ENCODE results near the gene TXNRD1.

Gene TXNRD1

GRCh38 chr12:104237930-104238329, 22.4 kb downstream of the TXNRD1 start:
- no peak for DNase-seq (ENCODE audit: low spot score)
- Mint-ChIP-seq H3K27ac (no peak overlapping the region), H3K9me3 (peaks cover 23% of the 10 kb centered on the region), H3K4me1 (ENCODE audit: low read depth) (no peaks in the 10 kb centered on the region), H3K4me3 (no peak overlapping the region), H3K36me3 (ENCODE audit: low read depth) (peaks cover 5% of the 10 kb centered on the region), H3K27me3 (ENCODE audit: low read depth) (no peaks in the 10 kb centered on the region)

GRCh38 chr12:104242546-104243206, 27.1 kb downstream of the TXNRD1 start:
- Mint-ChIP-seq H3K27ac (no peak overlapping the region), H3K4me3 (no peak overlapping the region), H3K9me3 (no peaks in the 10 kb centered on the region), H3K36me3 (ENCODE audit: low read depth) (no peaks in the 10 kb centered on the region), H3K27me3 (ENCODE audit: low read depth) (peaks cover 4% of the 10 kb centered on the region), H3K4me1 (ENCODE audit: low read depth) (no peaks in the 10 kb centered on the region)
- no peak for DNase-seq (ENCODE audit: low spot score)

GRCh38 chr12:104243551-104243950, 28.0 kb downstream of the TXNRD1 start:
- peaks cover 4% of the 10 kb centered on the region for H3K27me3 Mint-ChIP-seq (ENCODE audit: low read depth)
- no peaks in the 10 kb centered on the region for H3K4me1 Mint-ChIP-seq (ENCODE audit: low read depth)

DNA sequence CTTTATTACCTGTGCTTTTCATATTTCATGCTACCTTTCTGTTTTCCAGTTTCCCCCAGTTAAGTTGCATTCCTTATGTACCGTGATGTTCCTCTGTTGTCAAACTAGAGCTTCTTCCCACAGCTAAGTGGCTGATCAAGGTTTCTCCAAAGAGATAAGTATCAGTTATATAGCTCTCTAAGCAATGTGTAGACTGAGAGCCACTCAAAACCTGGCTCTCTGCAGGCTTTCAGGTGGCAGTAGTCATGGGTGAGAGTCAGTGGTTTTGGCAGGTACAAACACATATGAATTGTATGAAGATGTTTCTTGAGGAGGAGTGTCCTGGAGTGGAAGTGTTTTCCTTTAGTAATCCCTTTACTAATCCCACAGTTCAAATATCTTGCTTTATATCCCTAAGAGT, 28.4 kb downstream of the TXNRD1 start:
- DNase-seq (ENCODE audit: low spot score), result no peak
- H3K27me3 Mint-ChIP-seq (ENCODE audit: low read depth), result peaks cover 4% of the 10 kb centered on the region

More at GRCh38 chr12:104243551-104243950, 28.0 kb downstream of the TXNRD1 start:
- Mint-ChIP-seq H3K4me3 (no peak overlapping the region), H3K36me3 (ENCODE audit: low read depth) (no peaks in the 10 kb centered on the region), H3K9me3 (no peaks in the 10 kb centered on the region), H3K27ac (no peak overlapping the region)
- DNase-seq (ENCODE audit: low spot score), result no peak

DNA sequence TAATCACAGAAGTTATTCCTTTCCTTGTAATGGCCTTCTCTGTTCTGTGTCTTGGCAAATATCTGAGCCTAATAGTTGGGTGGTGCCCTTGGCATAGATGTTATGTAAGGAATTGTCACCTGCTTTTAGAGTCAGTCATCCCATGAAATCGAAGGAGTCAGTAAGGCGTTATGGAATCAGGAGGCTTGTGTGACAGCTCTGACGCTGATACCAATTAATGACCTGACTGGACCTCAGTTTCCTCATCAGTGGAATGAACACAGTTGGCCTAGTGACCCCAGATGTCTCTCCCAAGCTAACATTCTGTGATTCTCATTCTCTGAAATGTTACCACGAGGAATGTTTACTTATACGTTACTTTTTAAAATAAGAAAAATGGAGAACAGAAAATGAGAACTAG, 32.1 kb downstream of the TXNRD1 start:
- no peaks in the 10 kb centered on the region for H3K36me3 Mint-ChIP-seq (ENCODE audit: low read depth)
- no peak for DNase-seq (ENCODE audit: low spot score)
- H3K27ac Mint-ChIP-seq, result no peak overlapping the region
- H3K9me3 Mint-ChIP-seq, result no peaks in the 10 kb centered on the region
- peaks cover 4% of the 10 kb centered on the region for H3K27me3 Mint-ChIP-seq (ENCODE audit: low read depth)
- H3K4me1 Mint-ChIP-seq (ENCODE audit: low read depth), result no peaks in the 10 kb centered on the region
- no peak overlapping the region for H3K4me3 Mint-ChIP-seq

More for the DNA sequence above, 28.4 kb downstream of the TXNRD1 start:
- no peak overlapping the region for H3K4me3 Mint-ChIP-seq
- H3K4me1 Mint-ChIP-seq (ENCODE audit: low read depth), result no peaks in the 10 kb centered on the region
- H3K27ac Mint-ChIP-seq, result no peak overlapping the region
- no peaks in the 10 kb centered on the region for H3K36me3 Mint-ChIP-seq (ENCODE audit: low read depth)
- no peaks in the 10 kb centered on the region for H3K9me3 Mint-ChIP-seq

DNA sequence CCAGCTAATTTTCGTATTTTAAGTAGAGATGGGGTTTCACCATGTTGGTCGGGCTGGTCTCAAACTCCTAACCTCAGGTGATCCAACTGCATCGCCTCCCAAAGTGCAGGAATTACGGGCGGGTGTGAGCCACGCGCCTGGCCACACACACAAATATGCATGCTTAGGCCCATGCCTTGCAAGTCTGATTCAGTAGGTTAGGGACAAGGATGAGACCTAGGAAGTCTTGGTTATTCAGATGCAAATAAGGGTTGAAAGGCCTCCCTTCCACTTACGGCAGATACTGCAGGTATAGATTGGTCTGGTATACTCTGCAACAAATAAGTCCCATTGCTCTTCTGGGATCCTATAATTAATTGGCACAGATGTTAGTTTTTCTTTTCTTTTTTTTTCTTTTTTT, 32.9 kb downstream of the TXNRD1 start:
- no peaks in the 10 kb centered on the region for H3K9me3 Mint-ChIP-seq
- no peak for DNase-seq (ENCODE audit: low spot score)
- peaks cover 4% of the 10 kb centered on the region for H3K27me3 Mint-ChIP-seq (ENCODE audit: low read depth)
- no peak overlapping the region for H3K27ac Mint-ChIP-seq
- no peaks in the 10 kb centered on the region for H3K4me1 Mint-ChIP-seq (ENCODE audit: low read depth)
- no peaks in the 10 kb centered on the region for H3K36me3 Mint-ChIP-seq (ENCODE audit: low read depth)
- no peak overlapping the region for H3K4me3 Mint-ChIP-seq

- H3K9me3 Mint-ChIP-seq, result no peaks in the 10 kb centered on the region
- H3K4me1 Mint-ChIP-seq (ENCODE audit: low read depth), result no peaks in the 10 kb centered on the region
- no peaks in the 10 kb centered on the region for H3K36me3 Mint-ChIP-seq (ENCODE audit: low read depth)
These were observed 33.4 kb downstream of the TXNRD1 start for GRCh38 chr12:104249017-104249416.

DNA sequence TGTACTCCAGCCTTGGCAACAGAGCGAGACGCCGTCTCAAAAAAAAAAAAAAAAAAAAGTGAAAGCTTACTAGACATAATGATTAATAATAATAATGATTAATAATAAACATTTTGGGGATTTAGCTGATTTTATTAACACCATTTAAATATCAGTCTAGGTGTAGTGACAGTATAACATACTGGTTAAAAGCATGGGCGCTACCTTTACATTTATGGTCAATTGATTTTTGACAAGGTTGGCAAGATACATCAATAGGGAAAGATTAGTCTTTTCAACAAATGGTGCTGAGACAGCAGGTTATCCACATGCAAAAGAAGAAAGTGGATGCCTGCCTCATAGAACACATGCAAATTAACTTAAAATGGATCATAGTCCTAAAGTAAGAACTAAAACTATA, 34.3 kb downstream of the TXNRD1 start:
- Mint-ChIP-seq H3K27ac (no peak overlapping the region), H3K4me3 (no peak overlapping the region), H3K27me3 (ENCODE audit: low read depth) (no peaks in the 10 kb centered on the region), H3K4me1 (ENCODE audit: low read depth) (no peaks in the 10 kb centered on the region), H3K36me3 (ENCODE audit: low read depth) (no peaks in the 10 kb centered on the region), H3K9me3 (no peaks in the 10 kb centered on the region)
- no peak for DNase-seq (ENCODE audit: low spot score)

More at GRCh38 chr12:104249017-104249416, 33.4 kb downstream of the TXNRD1 start:
- Mint-ChIP-seq H3K27me3 (ENCODE audit: low read depth) (peaks cover under 1% of the 10 kb centered on the region), H3K27ac (no peak overlapping the region), H3K4me3 (no peak overlapping the region)
- no peak for DNase-seq (ENCODE audit: low spot score)

- Mint-ChIP-seq H3K27ac (no peak overlapping the region), H3K9me3 (no peaks in the 10 kb centered on the region), H3K36me3 (ENCODE audit: low read depth) (no peaks in the 10 kb centered on the region), H3K4me3 (no peak overlapping the region), H3K27me3 (ENCODE audit: low read depth) (no peaks in the 10 kb centered on the region), H3K4me1 (ENCODE audit: low read depth) (no peaks in the 10 kb centered on the region)
- DNase-seq (ENCODE audit: low spot score), result no peak
These were observed 35.0 kb downstream of the TXNRD1 start for GRCh38 chr12:104250366-104251125.

DNA sequence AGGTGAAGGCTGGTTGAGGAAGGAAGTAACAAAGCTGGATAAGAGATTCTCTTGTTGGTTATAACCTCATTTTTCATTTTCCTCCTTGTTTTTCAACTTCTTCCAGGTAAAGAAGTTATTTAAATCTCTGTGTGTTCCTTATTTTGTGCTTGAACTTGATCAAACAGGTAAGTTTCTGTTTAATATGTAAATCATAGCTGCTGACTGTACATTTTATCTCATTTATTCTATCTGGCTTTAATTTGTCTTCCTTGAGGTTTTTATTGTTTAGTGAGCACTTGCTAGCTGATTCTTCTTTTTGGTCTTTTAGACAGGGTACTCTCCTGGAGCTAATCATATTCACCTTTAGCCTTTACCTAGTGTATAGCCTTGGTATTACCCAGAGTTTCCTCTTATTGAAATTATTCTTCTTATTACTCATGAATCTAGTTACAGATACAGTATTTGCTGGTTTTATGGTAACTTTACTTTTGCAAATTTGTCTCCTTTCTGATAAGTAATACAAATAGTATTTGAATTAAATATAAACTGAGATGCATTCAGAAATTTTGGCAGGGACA, 42.4 kb downstream of the TXNRD1 start:
- DNase-seq (ENCODE audit: low spot score), result no peak
- Mint-ChIP-seq H3K27me3 (ENCODE audit: low read depth) (peaks cover 4% of the 10 kb centered on the region), H3K9me3 (no peaks in the 10 kb centered on the region), H3K36me3 (ENCODE audit: low read depth) (no peaks in the 10 kb centered on the region), H3K4me1 (ENCODE audit: low read depth) (no peaks in the 10 kb centered on the region), H3K4me3 (no peak overlapping the region), H3K27ac (no peak overlapping the region)

DNA sequence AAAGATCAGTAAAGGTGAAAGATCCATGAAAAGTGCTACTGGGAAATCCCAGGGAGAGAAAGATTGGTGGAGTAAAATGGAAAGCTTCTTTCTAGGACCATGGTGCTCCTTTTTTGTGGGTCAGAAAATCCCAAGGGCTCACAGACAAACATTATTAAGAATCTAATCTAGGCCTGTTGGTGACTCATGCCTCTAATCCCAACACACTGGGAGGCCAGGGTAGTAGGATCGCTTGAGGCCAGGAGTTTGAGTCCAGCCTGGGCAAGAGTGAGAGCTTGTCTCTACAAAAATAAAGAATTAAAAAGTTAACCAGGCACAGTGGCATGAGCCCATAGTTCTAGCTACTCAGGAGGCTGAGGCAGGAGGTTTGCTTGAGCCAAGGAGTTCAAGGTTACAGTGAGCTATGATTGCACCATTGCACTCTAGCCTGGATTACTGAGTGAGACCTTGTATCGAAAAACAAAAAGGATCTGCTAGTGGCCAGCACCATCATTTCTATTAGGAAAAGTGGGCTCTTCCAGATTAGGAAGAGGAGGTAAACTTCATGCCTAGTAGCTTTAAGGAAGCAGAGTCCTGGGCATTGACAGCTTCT, 43.0 kb downstream of the TXNRD1 start:
- H3K27ac Mint-ChIP-seq, result no peak overlapping the region
- peaks cover 4% of the 10 kb centered on the region for H3K4me1 Mint-ChIP-seq (ENCODE audit: low read depth)
- no peaks in the 10 kb centered on the region for H3K36me3 Mint-ChIP-seq (ENCODE audit: low read depth)
- DNase-seq (ENCODE audit: low spot score), result no peak
- H3K4me3 Mint-ChIP-seq, result no peak overlapping the region
- no peaks in the 10 kb centered on the region for H3K9me3 Mint-ChIP-seq
- peaks cover 4% of the 10 kb centered on the region for H3K27me3 Mint-ChIP-seq (ENCODE audit: low read depth)

- no peaks in the 10 kb centered on the region for H3K27me3 Mint-ChIP-seq (ENCODE audit: low read depth)
- no peak overlapping the region for H3K4me3 Mint-ChIP-seq
- H3K4me1 Mint-ChIP-seq (ENCODE audit: low read depth), result peaks cover 4% of the 10 kb centered on the region
- no peaks in the 10 kb centered on the region for H3K9me3 Mint-ChIP-seq
- no peak for DNase-seq (ENCODE audit: low spot score)
- no peaks in the 10 kb centered on the region for H3K36me3 Mint-ChIP-seq (ENCODE audit: low read depth)
- H3K27ac Mint-ChIP-seq, result no peak overlapping the region
These were observed 47.4 kb downstream of the TXNRD1 start for GRCh38 chr12:104263026-104263425.

- Mint-ChIP-seq H3K27me3 (ENCODE audit: low read depth) (no peaks in the 10 kb centered on the region), H3K4me1 (ENCODE audit: low read depth) (peaks cover 4% of the 10 kb centered on the region), H3K9me3 (no peaks in the 10 kb centered on the region), H3K4me3 (no peak overlapping the region), H3K36me3 (ENCODE audit: low read depth) (no peaks in the 10 kb centered on the region), H3K27ac (no peak overlapping the region)
- no peak for DNase-seq (ENCODE audit: low spot score)
These were observed 48.2 kb downstream of the TXNRD1 start for GRCh38 chr12:104263580-104264358.
